Stomach (tissue), 4 donors: ENCODE results near the gene HARS1.

Experiments used
- EP300 ChIP-seq: sonication (generic); formaldehyde crosslinking; IDR thresholded peaks from one replicate; pipeline ENCODE4 v1.6.1; 2017; ENCODE audit warnings: antibody characterized with exemption
- POLR2A ChIP-seq, 4 donors: fragments of 450-650 bp; IDR thresholded peaks; one replicate each; pipeline ENCODE4 v1.6.1; 2016; ENCODE audit warnings: antibody characterized with exemption in 4 of 4, control low read depth in 2 of 4, mild to moderate bottlenecking in 1 of 4, moderate library complexity in 1 of 4
- POLR2AphosphoS5 ChIP-seq, 3 donors: sonication (generic); formaldehyde crosslinking; IDR thresholded peaks; one replicate each; pipeline ENCODE4 v1.6.1; 2016; ENCODE audit warnings: antibody characterized with exemption in 3 of 3
- TF ChIP-seq, protein P1 (sequence below), 7 experiments: fragments of 450-650 bp in 4 of 7; fragments of 200-600 bp in 3 of 7; sonication (generic) in 3 of 7; IDR thresholded peaks; one replicate each; pipeline ENCODE4 v1.5.1; 2016 to 2019; ENCODE audit warnings: antibody characterized with exemption in 7 of 7, control low read depth in 2 of 7, mild to moderate bottlenecking in 1 of 7

DNA sequence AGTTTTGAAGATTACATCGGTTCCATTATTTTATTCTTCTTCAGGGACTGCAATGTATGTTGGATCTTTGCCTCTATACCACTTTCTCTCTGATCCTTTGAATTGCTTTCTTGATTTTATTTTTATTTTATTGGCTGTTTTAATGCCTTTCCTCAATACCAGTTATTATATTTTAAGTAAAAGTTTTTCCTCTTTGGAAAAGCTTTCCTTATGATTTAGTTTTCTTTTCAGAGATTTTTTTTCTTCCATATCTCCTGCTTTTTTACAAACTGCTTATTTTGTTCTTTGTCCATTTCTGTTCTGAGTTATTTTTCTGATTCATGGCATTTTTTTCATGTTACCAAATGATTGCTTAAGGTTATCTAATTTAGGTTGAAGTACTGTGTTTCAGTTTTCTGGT, 20.6 kb upstream of the HARS1 start:
- TF ChIP-seq POLR2AphosphoS5 (IDR thresholded peaks at IDR 0.05) (no peak), POLR2A (IDR thresholded peaks at IDR 0.05) (no peak), EP300 (no peak)
- TF ChIP-seq, protein P1, sequence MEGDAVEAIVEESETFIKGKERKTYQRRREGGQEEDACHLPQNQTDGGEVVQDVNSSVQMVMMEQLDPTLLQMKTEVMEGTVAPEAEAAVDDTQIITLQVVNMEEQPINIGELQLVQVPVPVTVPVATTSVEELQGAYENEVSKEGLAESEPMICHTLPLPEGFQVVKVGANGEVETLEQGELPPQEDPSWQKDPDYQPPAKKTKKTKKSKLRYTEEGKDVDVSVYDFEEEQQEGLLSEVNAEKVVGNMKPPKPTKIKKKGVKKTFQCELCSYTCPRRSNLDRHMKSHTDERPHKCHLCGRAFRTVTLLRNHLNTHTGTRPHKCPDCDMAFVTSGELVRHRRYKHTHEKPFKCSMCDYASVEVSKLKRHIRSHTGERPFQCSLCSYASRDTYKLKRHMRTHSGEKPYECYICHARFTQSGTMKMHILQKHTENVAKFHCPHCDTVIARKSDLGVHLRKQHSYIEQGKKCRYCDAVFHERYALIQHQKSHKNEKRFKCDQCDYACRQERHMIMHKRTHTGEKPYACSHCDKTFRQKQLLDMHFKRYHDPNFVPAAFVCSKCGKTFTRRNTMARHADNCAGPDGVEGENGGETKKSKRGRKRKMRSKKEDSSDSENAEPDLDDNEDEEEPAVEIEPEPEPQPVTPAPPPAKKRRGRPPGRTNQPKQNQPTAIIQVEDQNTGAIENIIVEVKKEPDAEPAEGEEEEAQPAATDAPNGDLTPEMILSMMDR (IDR thresholded peaks at IDR 0.05): no peak
